Measurements from ENCODE around the gene APC2.

Gene APC2

DNA sequence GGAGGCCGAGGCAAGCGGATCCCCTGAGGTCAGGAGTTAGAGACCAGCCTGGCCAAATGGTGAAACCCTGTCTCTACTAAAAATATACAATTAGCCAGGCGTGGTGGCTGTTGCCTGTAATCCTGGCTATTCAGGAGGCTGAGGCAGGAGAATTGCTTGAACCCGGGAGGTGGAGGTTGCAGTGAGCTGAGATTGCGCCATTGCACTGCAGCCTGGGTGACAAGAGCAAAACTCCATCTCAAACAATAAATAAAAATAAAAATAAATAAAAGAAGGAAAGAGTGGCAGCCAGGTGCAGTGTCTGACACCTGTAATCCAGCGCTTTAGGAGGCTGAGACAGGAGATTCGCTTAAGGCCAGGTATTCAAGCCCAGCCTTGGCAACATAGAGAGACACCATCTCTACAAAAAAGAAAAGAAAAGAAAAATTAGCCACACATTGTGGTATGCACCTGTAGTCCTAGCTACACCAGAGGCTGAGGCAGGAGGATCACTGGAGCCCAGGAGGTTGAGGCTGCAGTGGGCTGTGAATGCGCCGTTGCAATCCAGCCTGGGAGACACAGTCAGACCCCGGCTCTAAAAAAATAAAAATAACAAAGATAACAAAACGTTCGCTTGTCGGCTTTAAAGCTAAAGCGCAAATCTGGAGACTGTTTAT, 52.6 kb downstream of the APC2 start:
- DNase-seq = no peak
- in situ Hi-C loops (cut with HindIII; ENCODE audit: low pct_ligation_motif_present, low pct_unique_long_range_greater_than_20kb, low sequenced_read_pairs) = no loop called here

DNA sequence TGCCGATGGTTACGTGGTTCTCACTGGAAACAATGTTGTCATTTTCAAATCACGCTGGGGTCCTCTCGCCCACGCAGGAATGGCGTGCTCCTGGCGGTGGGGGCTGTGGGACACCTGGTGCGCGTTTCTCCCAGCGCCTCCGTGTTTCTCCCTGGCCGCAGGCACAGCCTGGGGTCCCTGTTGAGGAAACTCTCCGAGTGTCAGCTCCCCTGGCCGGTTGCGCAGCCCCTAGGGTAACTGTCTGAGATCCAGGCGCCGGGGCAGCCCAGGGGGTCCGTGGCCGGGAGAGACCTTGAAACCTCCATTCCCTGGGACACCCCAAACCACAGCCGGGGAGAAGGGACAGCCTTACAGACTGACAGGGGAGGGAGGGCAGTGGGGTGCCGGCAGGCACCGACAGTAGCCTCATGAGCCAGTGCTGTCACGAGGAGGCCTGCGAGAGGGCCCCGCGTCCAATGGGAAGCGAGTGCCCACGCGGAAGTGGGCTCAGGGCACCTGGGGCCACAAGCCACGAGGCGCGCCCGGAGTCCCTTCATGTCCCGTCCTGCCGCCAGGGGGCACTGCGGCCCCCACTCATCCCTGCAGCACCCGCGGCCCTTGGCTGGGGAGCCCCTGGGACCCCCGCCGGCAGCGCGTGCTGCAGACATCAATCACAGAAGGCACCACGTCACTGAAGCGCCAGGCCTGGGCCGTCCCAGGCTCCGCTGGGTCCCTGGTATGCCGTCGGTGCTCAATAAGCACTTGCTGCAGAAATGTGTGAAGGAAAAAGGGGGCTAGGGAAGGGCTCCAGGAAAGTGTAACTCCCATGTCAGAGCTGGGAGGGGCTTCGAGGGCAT, 53.4 kb downstream of the APC2 start:
- in situ Hi-C loops (cut with HindIII; ENCODE audit: low pct_ligation_motif_present, low pct_unique_long_range_greater_than_20kb, low sequenced_read_pairs) = no loop called here
- peak; percentile 43 for DNase-seq

DNA sequence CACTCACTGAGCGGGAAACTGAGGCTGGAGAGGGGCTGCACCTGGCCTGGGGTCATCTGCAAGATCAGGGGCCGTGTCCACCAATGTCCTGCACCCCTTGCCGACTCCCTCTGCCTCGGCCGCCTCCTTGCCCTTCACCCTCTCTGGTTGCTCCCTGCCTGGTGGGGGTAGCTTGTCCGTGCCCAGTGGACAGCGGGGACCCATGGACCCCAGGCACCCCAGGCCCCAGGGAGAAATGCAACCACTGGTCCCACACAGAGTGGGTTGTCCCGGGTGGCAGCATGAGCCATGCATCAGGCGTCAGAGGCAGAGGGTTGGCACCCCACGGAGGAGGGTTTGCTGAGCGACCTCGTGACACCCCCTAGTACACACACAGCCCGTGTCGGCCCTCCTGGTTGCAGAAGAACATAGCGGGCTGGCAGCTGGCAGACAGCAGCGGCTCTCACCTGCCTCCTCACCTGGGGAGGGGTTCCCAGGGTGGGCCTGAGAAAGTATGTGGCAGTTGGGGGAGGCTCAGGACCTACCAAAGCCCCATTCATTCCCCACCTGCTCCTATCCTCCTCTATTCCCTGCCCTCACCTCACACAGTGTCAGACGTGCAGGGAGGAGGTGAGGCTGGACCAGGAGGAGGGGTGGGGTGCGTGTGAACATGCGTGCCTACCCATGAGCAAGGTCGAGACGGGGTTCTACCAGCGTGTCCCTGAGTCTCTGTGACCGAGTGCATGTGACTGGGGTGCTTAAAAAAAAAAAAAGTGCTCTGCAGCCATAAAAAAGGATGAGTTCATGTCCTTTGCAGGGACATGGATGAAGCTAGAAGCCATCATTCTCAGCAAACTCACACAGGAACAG, 54.2 kb downstream of the APC2 start:
- DNase-seq = no peak
- in situ Hi-C loops (cut with HindIII; ENCODE audit: low pct_ligation_motif_present, low pct_unique_long_range_greater_than_20kb, low sequenced_read_pairs) = no loop called here

- in situ Hi-C loops (cut with HindIII; ENCODE audit: low pct_ligation_motif_present, low pct_unique_long_range_greater_than_20kb, low sequenced_read_pairs) = no loop called here
- no peak for DNase-seq
These were observed 55.1 kb downstream of the APC2 start for GRCh38 chr19:1505012-1505411.

GRCh38 chr19:1505991-1506881, 56.3 kb downstream of the APC2 start:
- in situ Hi-C loops (cut with HindIII; ENCODE audit: low pct_ligation_motif_present, low pct_unique_long_range_greater_than_20kb, low sequenced_read_pairs) = no loop called here
- DNase-seq = no peak

GRCh38 chr19:1507192-1507660, 57.3 kb downstream of the APC2 start:
- DNase-seq = no peak
- in situ Hi-C loops (cut with HindIII; ENCODE audit: low pct_ligation_motif_present, low pct_unique_long_range_greater_than_20kb, low sequenced_read_pairs) = no loop called here

DNA sequence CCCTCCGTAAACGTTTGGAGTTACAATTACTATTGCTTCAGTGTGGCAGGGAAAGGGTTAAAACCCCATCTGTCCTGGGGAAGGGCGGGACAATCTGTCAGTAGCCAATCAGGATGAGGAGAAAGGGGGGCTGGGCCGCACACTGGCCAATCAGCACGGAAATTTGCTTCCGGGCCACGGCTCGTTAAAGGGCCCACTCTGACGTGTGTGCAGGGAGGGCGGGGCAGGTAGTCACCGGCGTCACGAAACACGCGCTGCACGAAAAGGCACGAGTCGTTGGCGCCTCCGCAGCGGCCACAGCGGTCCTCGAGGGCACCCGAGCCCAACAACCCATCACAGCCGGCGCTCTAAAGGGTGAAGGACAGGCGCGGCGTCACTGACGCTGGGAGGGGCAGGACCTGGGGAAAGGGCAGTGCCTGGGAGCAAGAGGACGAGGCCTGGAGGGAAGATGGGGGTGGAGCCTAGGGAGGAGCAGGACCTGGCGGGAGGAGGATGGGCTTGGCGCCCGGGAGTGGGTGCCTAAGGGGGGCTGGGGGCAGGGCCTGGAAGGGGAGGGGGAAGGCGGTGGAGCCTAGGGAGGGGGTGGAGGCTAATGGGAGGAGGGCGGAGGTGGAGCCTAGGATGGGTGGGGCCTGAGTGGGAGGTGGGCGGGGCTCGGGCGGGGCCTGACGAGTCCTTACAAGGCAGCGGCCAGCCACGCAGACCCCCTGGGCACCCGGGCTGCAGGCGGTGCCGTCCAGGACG, 58.0 kb downstream of the APC2 start:
- in situ Hi-C loops (cut with HindIII; ENCODE audit: low pct_ligation_motif_present, low pct_unique_long_range_greater_than_20kb, low sequenced_read_pairs) = no loop called here
- DNase-seq = peak; percentile 89

DNA sequence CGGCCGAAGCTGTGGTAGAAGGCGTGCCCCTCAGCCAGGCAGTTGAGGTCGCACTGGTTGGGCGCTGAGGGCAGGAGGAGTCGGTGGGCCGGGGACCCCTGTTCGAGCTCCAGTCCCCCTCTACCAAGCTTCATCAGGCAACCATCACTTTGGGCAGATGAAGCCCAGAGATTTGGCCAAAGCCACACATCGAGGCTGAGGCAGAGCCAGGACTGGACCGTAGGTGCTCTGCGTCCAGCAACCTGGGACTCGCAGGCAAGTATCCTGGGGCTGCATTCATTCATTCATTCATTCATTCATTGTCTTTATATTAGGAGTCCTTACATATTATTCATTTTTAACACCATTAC, 58.6 kb downstream of the APC2 start:
- in situ Hi-C loops (cut with HindIII; ENCODE audit: low pct_ligation_motif_present, low pct_unique_long_range_greater_than_20kb, low sequenced_read_pairs) = no loop called here
- no peak for DNase-seq

- in situ Hi-C loops (cut with HindIII; ENCODE audit: low pct_ligation_motif_present, low pct_unique_long_range_greater_than_20kb, low sequenced_read_pairs) = no loop called here
- DNase-seq = no peak
These were observed 59.9 kb downstream of the APC2 start for GRCh38 chr19:1509602-1510441.

DNA sequence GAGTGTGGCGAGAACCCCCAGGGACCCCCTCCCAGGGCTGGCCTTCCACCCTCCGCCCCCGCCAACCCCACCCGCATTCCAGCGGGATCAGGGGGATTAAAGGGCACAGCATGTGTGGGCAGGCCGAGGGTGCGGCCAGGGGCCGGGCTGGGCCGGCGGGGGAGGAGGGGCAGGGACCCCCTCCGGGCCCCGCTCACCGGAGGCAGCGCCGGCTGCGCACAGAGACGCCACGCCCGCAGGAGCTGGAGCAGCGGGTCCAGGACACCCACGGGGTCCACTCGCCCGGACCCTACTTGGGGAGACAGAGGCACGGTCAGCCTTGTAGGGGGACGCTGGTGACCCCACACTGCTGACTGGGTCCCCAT, 60.5 kb downstream of the APC2 start:
- DNase-seq = no peak
- in situ Hi-C loops (cut with HindIII; ENCODE audit: low pct_ligation_motif_present, low pct_unique_long_range_greater_than_20kb, low sequenced_read_pairs) = no loop called here

DNA sequence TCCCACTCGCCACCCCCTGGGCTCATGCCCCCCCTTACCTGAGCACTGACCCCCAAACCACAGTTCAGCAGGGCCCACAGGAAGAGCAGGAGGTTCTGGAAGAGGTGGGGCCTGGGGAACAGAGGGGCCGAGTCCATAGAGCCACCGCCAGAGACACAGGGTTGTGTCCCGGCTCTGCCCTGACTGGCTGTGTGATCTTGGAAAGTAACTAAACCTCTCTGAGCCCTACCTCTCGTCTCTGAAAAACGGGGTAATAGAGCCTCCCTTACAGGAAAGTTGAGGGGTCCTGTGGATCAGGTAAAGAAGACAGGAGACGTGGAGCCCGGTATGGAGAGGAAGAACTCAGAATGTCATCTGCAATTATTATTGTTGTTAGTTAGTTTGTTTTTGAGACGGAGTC, 60.9 kb downstream of the APC2 start:
- in situ Hi-C loops (cut with HindIII; ENCODE audit: low pct_ligation_motif_present, low pct_unique_long_range_greater_than_20kb, low sequenced_read_pairs) = no loop called here

GRCh38 chr19:1511318-1512317, 61.7 kb downstream of the APC2 start:
- DNase-seq = no peak
- in situ Hi-C loops (cut with HindIII; ENCODE audit: low pct_ligation_motif_present, low pct_unique_long_range_greater_than_20kb, low sequenced_read_pairs) = no loop called here

More for the DNA sequence above, 60.9 kb downstream of the APC2 start:
- DNase-seq = no peak

- in situ Hi-C loops (cut with HindIII; ENCODE audit: low pct_ligation_motif_present, low pct_unique_long_range_greater_than_20kb, low sequenced_read_pairs) = no loop called here
- DNase-seq = peak; percentile 72
These were observed 63.0 kb downstream of the APC2 start, which contains the start of gene ADAMTSL5 for GRCh38 chr19:1512671-1513498. Gene ADAMTSL5 (minus strand): TSS chr19:1513019. CDS start chr19:1510943, 2,076 bp downstream.

DNA sequence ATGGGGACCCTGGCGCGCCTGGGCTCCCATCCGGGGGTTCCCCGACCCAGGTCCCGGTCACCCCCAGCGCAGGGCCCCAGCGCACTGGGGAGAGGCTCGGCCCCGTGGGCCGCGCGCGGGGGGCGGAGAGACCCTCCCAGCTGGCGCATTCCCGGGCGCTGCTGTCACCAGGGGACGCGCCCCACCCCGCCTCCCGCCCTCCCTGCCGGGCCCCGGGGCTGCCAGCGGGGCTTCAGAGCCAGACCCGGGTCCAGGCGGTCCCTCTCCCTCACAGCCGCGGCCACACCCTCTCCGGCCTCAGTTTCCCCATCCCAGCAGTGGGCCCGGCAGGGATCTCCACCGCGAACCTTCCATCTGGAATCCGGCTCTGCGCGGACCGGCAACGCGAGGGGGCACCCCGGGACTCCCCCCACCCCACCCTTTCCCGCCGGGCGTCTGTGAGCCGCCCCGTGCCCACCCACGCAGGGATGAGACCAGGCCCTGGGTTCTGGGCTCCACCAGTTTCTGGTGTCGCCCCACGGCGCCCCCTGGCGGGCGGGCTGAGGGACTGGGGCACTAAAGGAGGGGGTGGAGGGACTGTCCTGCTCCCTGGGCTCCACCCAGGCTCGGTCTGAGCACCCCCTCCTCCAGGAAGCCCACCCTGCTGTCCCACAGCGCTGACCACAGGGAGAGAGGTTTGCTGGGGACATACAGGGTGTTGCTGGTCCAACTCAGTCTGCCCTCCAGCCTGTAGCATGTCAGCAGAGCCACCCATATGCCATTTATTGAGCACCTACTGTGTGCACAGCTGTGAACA, 63.8 kb downstream of the APC2 start:
- peak; percentile 64 for DNase-seq

More for the DNA sequence above, 63.8 kb downstream of the APC2 start:
- in situ Hi-C loops (cut with HindIII; ENCODE audit: low pct_ligation_motif_present, low pct_unique_long_range_greater_than_20kb, low sequenced_read_pairs) = no loop called here
